Keratinocyte (primary cell): Measurements from ENCODE around the gene MAST2. TPM values are rescaled to one million over a fixed set of nuclear protein-coding genes. Genes with fewer than 3 reads are reported as not detected.

Source experiments
- DNase-seq: peaks from one replicate; pipeline ENCODE4 v3.0.0-alpha.2; 2011; ENCODE audit warnings: low read depth, missing footprints, low spot score
- FAIRE-seq: peaks from 2 replicates; lab custom pipeline; 2011; peaks lifted over from hg19 to GRCh38; lab: Jason Lieb, UNC
- H2AFZ ChIP-seq: 2 replicates; pipeline ENCODE4 v1.6.0; 2012; ENCODE audit warnings: low read length, control low read depth, inconsistent platforms; ENCODE audit not compliant: control insufficient read depth
- H3K27ac ChIP-seq: 2 replicates; pipeline ENCODE4 v1.5.1; 2011; ENCODE audit warnings: low read length; ENCODE audit not compliant: control insufficient read depth, insufficient read depth
- H3K27me3 ChIP-seq: 3 replicates; pipeline ENCODE4 v1.6.0; 2011; ENCODE audit warnings: low read length; ENCODE audit not compliant: control insufficient read depth, insufficient read depth; ENCODE audit errors: extremely low read depth
- H3K36me3 ChIP-seq, 2 experiments: 2 replicates in 1 of 2; 3 replicates in 1 of 2; pipeline ENCODE4 v1.5.1; 2011; ENCODE audit warnings: low read length in 2 of 2, mild to moderate bottlenecking in 1 of 2; ENCODE audit not compliant: control insufficient read depth in 2 of 2, insufficient read depth in 2 of 2; ENCODE audit errors: extremely low read depth in 1 of 2
- H3K4me1 ChIP-seq: 3 replicates; pipeline ENCODE4 v1.5.1; 2011; ENCODE audit warnings: low read length; ENCODE audit not compliant: control insufficient read depth, insufficient read depth; ENCODE audit errors: extremely low read depth
- H3K4me2 ChIP-seq: 3 replicates; pipeline ENCODE4 v1.6.0; 2011; ENCODE audit warnings: low read depth, low read length; ENCODE audit not compliant: control insufficient read depth, insufficient read depth; ENCODE audit errors: extremely low read depth
- H3K4me3 ChIP-seq, 3 experiments: fragments of 200-600 bp in 1 of 3; sonication (generic) in 1 of 3; 2 replicates in 2 of 3; 3 replicates in 1 of 3; pipeline ENCODE4 v1.5.1; 2011 to 2016; ENCODE audit warnings: low read length in 3 of 3, mild to moderate bottlenecking in 3 of 3, control low read depth in 2 of 3, inconsistent platforms in 1 of 3, low read depth in 1 of 3, mixed read lengths in 1 of 3, mixed run types in 1 of 3, moderate library complexity in 1 of 3; ENCODE audit not compliant: control insufficient read depth in 2 of 3, insufficient read depth in 2 of 3; ENCODE audit errors: extremely low read depth in 1 of 3
- H3K79me2 ChIP-seq: 2 replicates; pipeline ENCODE4 v1.6.0; 2012; ENCODE audit warnings: low read length; ENCODE audit not compliant: control insufficient read depth, insufficient read depth
- H3K9ac ChIP-seq: 3 replicates; pipeline ENCODE4 v1.6.0; 2011; ENCODE audit warnings: low read length; ENCODE audit not compliant: control insufficient read depth, insufficient read depth; ENCODE audit errors: extremely low read depth
- H3K9me1 ChIP-seq: 3 replicates; pipeline ENCODE4 v1.6.0; 2011; ENCODE audit warnings: low read length; ENCODE audit not compliant: control insufficient read depth, insufficient read depth; ENCODE audit errors: extremely low read depth
- H3K9me3 ChIP-seq: 2 replicates; pipeline ENCODE4 v1.5.1; 2012; ENCODE audit warnings: low read depth, low read length; ENCODE audit not compliant: control insufficient read depth
- H4K20me1 ChIP-seq: 3 replicates; pipeline ENCODE4 v1.6.0; 2011; ENCODE audit warnings: low read length; ENCODE audit not compliant: control insufficient read depth, insufficient read depth; ENCODE audit errors: extremely low read depth
- EZH2 ChIP-seq: IDR thresholded peaks from one replicate; pipeline ENCODE4 v1.6.1; 2012; ENCODE audit warnings: inconsistent platforms, mild to moderate bottlenecking, low read length, moderate library complexity
- dilution Hi-C: fragments of 300-500 bp; cut with MboI; formaldehyde crosslinking; loops from one replicate; pipeline ENCODE4 v1.7.0; 2020; ENCODE audit warnings: low sequenced_read_pairs; ENCODE audit not compliant: extremely low pct_ligation_motif_present
- polyA plus RNA-seq, 5 experiments: library from polyadenylated mRNA; depleted of rRNA in 3 of 5; stranded (reverse) in 3 of 5; stranded (forward) in 1 of 5; unstranded in 1 of 5; fragments of >200 nt; gene quantifications; 1 replicate in 1 of 5; 2 replicates in 3 of 5; 3 replicates in 1 of 5; pipeline versions ENCODE4 v1.2.1 to v1.2.3, GENCODE V29; 2011 to 2012; ENCODE audit warnings: missing spikeins in 2 of 5, low read depth in 1 of 5, low replicate concordance in 1 of 5
- TF ChIP-seq, protein P1 (sequence below), 3 experiments: IDR thresholded peaks in 1 of 3; conservative IDR thresholded peaks in 1 of 3; optimal IDR thresholded peaks in 1 of 3; 2 replicates in 2 of 3; 3 replicates in 1 of 3; pipeline versions ENCODE3 to v1.5.1; 2011; ENCODE audit warnings: low read length in 3 of 3, mild to moderate bottlenecking in 3 of 3, moderate library complexity in 2 of 3, control low read depth in 1 of 3, inconsistent platforms in 1 of 3; ENCODE audit not compliant: insufficient read depth in 2 of 3; ENCODE audit errors: extremely low read depth in 1 of 3

MAST2 gene
- polyA plus RNA-seq, 1 donor (not counting 4 experiments of a cell fraction or from before 2014, with no cell fraction given) = 12.2 TPM

DNA sequence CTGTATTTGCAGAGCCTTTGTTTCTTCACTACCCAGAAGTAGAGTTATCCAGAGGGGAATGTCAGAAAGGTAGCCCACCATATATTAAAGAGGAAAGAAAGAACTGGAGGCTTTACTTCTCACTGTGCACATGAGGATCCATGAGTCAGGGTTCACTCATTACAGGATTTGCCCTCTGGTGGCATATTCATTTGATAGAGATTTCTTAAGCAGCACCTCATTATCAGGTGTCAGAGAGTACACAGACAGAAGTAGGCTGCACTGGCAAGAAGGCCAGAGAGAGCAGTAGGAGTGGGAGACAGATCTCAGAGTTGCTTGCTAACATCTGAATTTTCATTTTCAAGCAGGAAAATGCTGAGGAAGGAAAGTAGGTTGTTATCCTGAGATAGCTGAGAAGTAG is 205.2 kb downstream of the MAST2 start:
- H4K20me1 ChIP-seq = no peaks in the 10 kb centered on the region
- H3K9ac ChIP-seq = no peak overlapping the region
- peak overlapping the region; percentile 47 for H3K4me2 ChIP-seq
- TF ChIP-seq, protein P1, sequence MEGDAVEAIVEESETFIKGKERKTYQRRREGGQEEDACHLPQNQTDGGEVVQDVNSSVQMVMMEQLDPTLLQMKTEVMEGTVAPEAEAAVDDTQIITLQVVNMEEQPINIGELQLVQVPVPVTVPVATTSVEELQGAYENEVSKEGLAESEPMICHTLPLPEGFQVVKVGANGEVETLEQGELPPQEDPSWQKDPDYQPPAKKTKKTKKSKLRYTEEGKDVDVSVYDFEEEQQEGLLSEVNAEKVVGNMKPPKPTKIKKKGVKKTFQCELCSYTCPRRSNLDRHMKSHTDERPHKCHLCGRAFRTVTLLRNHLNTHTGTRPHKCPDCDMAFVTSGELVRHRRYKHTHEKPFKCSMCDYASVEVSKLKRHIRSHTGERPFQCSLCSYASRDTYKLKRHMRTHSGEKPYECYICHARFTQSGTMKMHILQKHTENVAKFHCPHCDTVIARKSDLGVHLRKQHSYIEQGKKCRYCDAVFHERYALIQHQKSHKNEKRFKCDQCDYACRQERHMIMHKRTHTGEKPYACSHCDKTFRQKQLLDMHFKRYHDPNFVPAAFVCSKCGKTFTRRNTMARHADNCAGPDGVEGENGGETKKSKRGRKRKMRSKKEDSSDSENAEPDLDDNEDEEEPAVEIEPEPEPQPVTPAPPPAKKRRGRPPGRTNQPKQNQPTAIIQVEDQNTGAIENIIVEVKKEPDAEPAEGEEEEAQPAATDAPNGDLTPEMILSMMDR (optimal IDR thresholded peaks at IDR 0.05 in 1 of 3, IDR thresholded peaks at IDR 0.05 in 1 of 3, conservative IDR thresholded peaks at IDR 0.05 in 1 of 3; ENCODE audit: extremely low read depth in 1 of 3, insufficient read depth in 2 of 3, low read length in 3 of 3) = peak in 1 of 3 experiments; percentile 26
- no peak for TF ChIP-seq EZH2
- no peaks in the 10 kb centered on the region for H3K79me2 ChIP-seq
- H3K27ac ChIP-seq = peak overlapping the region; percentile 20
- dilution Hi-C loops = no loop called here
- no peaks in the 10 kb centered on the region for H3K27me3 ChIP-seq
- H3K9me1 ChIP-seq = no peaks in the 10 kb centered on the region
- H2AFZ ChIP-seq = no peak overlapping the region
- H3K9me3 ChIP-seq = no peaks in the 10 kb centered on the region
- H3K36me3 ChIP-seq = peaks cover 8 to 14% of the 10 kb centered on the region in 2 experiments
- FAIRE-seq (peak; percentile 66), DNase-seq (no peak)
- peaks cover 12% of the 10 kb centered on the region for H3K4me1 ChIP-seq
- H3K4me3 ChIP-seq = no peak overlapping the region

DNA sequence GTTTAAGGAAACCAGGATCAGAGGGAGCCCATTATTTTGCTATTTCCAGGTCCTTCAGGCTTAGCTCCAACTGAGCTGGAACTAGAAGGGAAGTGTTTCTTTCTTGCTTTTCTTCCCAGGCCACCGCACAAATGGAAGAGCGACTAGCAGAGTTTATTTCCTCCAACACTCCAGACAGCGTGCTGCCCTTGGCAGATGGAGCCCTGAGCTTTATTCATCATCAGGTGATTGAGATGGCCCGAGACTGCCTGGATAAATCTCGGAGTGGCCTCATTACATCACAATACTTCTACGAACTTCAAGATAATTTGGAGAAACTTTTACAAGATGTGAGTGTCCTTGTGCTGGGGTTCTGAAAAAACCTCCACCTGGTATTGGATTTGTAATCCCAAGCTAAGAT is 207.2 kb downstream of the MAST2 start:
- Histone ChIP-seq H3K9me3 (no peaks in the 10 kb centered on the region), H3K36me3 (peaks cover 8 to 14% of the 10 kb centered on the region in 2 experiments), H3K9me1 (no peaks in the 10 kb centered on the region), H3K9ac (no peak overlapping the region), H3K79me2 (no peaks in the 10 kb centered on the region), H3K4me3 (no peak overlapping the region), H2AFZ (no peak overlapping the region), H3K27ac (no peak overlapping the region), H4K20me1 (no peaks in the 10 kb centered on the region), H3K27me3 (no peaks in the 10 kb centered on the region), H3K4me2 (no peak overlapping the region), H3K4me1 (peaks cover 12% of the 10 kb centered on the region)
- FAIRE-seq (no peak), DNase-seq (no peak)
- TF ChIP-seq, protein P1 (optimal IDR thresholded peaks at IDR 0.05 in 1 of 3, IDR thresholded peaks at IDR 0.05 in 1 of 3, conservative IDR thresholded peaks at IDR 0.05 in 1 of 3; ENCODE audit: extremely low read depth in 1 of 3, insufficient read depth in 2 of 3, low read length in 3 of 3) = no peak
- TF ChIP-seq EZH2 = no peak
- dilution Hi-C loops = no loop called here
